ENCODE measurements around the gene ACAT2. TPM values are rescaled to one million over a fixed set of nuclear protein-coding genes. Genes with fewer than 3 reads are reported as not detected.
"Not testable (repeated sequence)": the region's sequence is repeated elsewhere in the genome, so short reads cannot be mapped to it uniquely, and the experiment has no call there.

ACAT2 gene
- polyA plus RNA-seq, 4 donors, result 43.4 to 53.3 (median 48.7) TPM

GRCh38 chr6:159806021-159806458, 44.2 kb downstream of the ACAT2 start:
- no peak for DNase-seq (ENCODE audit: low read depth in 4 of 4, low spot score in 2 of 4)

DNA sequence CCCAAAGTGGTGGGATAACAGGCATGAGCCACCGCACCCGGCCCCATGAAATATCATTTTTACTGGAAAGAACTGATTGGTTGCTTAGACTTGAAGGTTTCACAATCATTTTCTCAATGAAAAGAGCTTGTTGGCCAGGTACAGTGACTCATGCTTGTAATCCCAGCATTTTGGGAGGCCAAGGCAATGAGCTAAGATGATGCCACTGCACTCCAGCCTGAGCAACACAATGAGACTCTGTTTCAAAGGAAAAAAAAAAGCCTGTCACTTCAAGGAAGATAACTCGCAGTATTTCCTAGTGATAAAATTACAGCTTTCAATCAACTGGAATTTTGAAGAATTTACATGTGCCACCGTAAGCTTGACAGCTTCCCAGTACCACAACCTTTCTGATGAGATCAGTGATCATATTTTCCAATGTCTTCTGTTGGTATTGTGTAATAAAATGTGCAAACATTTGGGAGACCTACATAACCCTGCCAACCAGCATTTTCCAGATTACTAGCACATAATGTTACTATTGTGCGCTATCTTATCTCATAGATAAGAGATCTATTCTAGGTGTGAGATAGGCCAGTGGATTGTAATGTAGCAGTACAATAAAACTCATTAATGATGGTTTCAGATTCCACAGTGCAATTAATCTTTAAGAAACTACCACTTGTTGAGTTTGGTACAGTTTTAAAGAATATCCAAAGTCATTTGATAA, 45.5 kb downstream of the ACAT2 start:
- no peak for DNase-seq (ENCODE audit: low read depth in 4 of 4, low spot score in 2 of 4)

DNA sequence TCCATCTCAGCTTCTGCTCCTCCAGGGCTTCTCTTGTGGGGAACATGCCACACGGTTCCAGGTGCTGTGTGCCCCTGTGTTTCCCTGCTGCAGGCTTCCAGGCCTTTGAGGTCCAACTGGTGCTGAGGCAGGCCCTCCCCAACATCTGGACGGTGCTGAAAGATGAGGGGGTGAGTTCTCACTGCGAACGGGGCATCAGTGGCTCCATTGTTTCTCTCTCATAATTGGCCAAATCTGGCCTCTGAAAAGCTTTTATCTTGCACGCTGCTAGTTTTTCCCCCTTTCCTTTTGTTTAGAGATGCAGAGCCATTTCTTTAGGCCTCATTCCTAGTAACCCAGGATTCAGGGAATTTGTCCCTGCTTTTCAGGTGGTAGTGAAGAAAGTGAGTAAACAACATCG, 46.8 kb downstream of the ACAT2 start:
- no peak for DNase-seq (ENCODE audit: low read depth in 4 of 4, low spot score in 2 of 4)

DNA sequence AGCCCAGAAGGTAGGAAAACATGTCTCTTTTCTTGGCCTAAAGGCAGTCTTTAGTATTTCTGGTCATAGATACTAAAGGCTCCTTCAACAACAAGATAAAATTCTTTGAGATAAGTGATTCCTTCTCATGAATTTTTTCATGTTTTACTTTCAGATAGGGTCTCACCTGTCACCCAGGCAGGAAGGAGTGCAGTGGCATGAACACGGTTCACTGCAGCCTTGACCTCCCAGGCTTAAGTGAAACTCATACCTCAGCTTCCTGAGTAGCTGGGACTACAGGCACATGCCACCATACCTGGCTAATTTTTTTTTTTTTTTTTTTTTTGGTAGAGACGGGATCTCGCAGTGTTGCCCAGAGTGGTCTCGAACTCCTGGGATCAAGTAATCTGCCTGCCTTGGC, 47.3 kb downstream of the ACAT2 start:
- no peak for DNase-seq (ENCODE audit: low read depth in 4 of 4, low spot score in 2 of 4)

DNA sequence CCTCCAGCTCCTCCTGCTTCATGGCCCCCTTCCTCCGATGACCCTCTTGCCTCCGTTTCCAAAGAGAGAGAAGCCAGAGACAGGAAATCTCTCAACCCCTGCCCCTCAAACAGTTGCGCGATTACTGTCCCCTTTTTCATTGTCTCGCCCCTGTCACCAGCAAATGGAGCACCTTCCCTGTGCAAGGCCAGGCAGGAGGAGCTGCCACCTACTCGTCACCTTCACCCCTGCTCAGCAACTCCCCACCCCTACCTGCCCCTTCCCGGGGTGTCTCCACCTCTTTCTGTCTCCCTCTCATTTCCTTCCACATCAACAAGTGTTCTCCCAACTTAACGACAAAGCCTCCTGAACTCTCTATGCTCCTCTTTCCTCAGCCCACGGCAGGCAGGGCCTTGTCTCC, 51.9 kb downstream of the ACAT2 start:
- DNase-seq (ENCODE audit: low read depth in 4 of 4, low spot score in 2 of 4), result no peak

GRCh38 chr6:159815410-159815809, 53.6 kb downstream of the ACAT2 start:
- DNase-seq (ENCODE audit: low read depth in 4 of 4, low spot score in 2 of 4), result no peak

- not testable (repeated sequence) for DNase-seq (ENCODE audit: low read depth in 4 of 4, low spot score in 2 of 4)
Measured at GRCh38 chr6:159816775-159817174, 54.9 kb downstream of the ACAT2 start.

GRCh38 chr6:159817951-159818739, 56.3 kb downstream of the ACAT2 start:
- DNase-seq (ENCODE audit: low read depth in 4 of 4, low spot score in 2 of 4), result no peak

DNA sequence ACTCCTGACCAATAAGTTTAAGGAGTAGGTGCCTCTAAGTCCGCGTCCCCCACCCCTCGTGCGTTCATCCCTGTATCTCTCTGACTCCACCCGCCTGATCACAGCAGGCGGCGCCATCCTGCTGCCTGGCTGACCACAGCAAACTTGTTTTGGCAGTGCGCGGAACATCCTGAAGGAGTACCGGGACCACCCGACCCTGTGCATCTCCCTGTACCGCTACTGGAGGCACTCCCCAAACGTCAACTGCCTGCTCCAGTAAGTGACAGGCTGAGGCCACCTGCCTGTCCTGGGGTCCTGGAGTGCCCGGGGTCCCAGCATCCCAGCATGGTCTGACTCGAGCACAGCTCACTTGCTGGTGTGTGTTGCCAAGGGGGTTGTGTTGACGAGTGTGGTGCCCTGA, 57.3 kb downstream of the ACAT2 start:
- no peak for DNase-seq (ENCODE audit: low read depth in 4 of 4, low spot score in 2 of 4)

DNA sequence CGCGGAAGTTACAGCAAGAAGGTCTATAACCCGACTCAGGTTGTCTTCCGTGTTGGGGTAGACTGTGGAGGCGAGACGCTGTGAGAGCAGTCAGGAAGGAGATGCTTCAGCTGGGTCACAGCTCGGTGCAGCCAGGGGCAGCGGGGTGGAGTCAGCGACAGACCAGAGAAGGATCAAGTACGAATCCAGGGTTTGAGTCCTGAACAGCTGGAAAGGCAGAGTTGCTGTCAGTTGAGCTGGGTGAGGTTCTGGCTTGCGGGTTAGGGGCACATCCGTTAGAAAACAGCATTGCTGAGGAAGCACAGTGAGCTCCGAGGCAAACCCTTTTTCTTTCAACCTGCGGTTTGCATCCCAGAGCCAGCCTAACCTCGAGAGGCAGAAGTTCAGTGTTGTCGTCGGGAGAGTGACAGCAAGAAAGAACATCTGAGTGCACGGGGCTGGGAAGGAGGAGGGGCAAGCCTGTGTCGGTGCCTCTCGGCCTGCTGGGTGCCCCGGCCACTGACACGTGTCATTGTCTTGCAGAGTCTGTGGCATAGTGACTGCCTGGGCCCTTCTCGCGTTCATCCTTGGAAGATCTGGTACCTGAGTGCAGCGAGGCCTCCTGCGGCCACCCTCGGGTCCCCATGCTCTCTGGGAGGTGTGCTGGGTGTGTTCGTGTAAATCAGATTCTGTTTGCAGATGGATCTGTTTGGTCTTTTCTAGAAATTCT, 58.2 kb downstream of the ACAT2 start:
- no peak for DNase-seq (ENCODE audit: low read depth in 4 of 4, low spot score in 2 of 4)

DNA sequence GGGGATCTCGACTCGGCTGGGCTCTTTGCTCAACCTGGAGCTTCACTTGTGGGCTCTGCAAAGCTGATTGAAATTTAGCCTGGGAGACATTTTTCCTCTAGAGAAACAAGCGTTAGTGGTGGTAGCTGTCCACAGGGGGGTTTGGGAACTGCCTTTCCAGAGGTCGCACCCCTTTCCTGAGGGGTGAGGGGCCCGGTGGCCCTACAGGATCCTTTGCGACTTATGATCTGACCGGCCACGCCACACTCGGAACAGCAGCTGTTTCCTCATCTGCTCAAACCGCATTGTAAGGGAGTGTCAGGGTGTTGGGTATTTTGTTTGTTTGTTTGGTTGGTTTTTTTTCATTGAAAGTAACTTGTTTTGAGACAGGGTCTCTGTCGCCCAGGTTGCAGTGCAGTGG, 59.3 kb downstream of the ACAT2 start:
- DNase-seq (ENCODE audit: low read depth in 4 of 4, low spot score in 2 of 4), result no peak

- no peak for DNase-seq (ENCODE audit: low read depth in 4 of 4, low spot score in 2 of 4)
Measured at GRCh38 chr6:159821726-159822125, 59.9 kb downstream of the ACAT2 start.

- DNase-seq (ENCODE audit: low read depth in 4 of 4, low spot score in 2 of 4), result no peak
Measured at GRCh38 chr6:159823953-159824352, 62.1 kb downstream of the ACAT2 start.

- not testable (repeated sequence) for DNase-seq (ENCODE audit: low read depth in 4 of 4, low spot score in 2 of 4)
Measured at GRCh38 chr6:159824690-159825089, 62.8 kb downstream of the ACAT2 start.

DNA sequence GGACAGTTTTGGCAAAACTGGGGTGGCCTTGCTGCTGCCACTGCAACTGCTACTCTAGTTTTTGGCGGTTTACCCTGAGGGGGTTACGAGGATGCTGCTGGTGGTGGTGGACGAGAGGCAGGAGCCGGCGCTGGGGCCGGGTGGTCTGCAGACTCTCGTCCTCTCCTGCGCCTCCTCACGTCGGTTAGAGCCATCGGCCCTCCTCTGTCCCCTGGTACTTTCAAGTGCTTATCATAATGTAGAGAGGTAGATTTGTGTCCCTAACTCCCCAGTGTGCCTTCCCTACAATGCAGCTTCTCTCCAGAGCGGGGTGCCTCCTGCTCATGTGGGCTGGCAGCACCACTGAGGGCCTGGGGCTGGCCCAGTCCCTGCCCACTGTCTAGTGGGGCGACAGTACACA, 64.2 kb downstream of the ACAT2 start:
- no peak for DNase-seq (ENCODE audit: low read depth in 4 of 4, low spot score in 2 of 4)

DNA sequence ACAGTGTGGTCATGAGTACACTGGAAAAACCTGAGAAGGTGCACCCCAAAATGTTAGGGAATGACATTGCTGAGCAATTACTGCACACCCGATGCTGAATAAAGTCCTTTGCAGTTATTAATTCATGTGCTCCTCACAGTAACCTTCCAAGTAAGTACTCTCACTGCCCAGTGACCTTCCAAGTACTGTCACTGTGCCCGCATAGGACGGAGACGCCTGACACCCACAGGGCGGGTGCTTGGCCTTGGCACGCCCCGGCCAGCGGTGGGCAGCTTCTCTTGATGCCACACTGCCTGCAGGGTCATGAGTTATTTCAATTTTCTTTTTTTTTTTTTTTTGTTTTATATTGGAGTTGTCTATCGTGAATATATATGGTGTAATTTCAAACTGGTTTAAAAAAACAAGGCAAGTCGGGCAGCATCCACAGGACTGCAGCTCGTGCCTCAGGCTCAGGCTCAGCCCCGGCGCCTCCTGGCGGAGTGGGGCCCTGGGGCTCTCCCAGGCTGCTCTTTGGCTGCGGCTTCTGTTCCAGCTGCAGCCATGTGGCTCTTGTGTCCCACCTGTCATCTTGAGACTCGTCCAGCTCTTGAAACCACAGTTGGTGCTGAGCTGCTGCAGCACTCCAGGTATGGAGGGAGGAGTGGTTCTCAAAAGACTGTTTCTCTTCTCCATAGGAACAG, 65.3 kb downstream of the ACAT2 start:
- DNase-seq (ENCODE audit: low read depth in 4 of 4, low spot score in 2 of 4), result no peak

- no peak for DNase-seq (ENCODE audit: low read depth in 4 of 4, low spot score in 2 of 4)
Measured at GRCh38 chr6:159828074-159828473, 66.2 kb downstream of the ACAT2 start.
